Measurements from ENCODE around the gene ARID1B.

The ARID1B gene

DNA sequence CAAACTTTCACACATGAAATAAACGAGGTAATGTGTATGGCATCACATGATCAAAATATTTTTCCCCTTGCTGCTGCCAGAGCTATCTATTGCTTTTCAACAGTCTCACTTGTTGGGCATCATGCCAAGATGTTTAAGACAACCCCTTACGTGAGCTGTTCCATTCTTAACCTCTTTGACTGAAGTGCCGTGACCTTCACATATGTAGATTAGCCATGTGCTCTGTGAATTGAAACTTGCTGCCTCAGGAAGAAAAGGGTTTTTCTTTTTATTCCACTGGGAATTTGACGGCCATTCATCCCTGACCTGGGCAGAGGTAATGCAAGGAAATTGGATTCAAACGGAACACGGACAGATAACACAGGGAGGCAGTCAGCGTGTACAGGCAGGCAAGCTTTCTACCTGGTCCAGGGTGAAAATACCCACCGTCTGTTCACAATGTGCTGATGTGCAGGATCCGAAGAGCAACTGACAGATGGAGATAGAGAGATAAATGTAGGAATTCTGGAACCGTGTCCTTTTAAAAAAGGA lies 14.2 kb downstream of the ARID1B start:
- no peak for DNase-seq (ENCODE audit: low read depth)

DNA sequence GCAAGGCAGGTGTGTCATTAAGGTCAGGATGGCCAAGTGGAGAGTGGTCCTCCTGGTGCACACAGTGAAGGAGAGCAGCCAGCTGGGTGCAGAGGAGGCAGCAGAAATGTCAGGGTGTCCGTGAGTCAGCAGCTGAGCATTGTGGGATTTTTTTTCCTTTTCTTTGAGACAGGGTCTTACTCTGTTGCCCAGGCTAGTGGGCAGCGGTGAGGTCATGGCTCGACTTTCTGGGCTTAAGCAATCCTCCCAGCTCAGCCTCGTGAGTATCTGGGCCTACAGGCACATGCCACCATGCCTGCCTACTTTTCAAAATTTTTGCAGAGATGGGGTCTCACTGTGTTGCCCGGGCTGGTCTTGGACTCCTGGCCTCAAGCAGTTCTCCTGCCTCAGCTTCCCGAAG lies 16.0 kb downstream of the ARID1B start:
- DNase-seq (ENCODE audit: low read depth) = no peak

DNA sequence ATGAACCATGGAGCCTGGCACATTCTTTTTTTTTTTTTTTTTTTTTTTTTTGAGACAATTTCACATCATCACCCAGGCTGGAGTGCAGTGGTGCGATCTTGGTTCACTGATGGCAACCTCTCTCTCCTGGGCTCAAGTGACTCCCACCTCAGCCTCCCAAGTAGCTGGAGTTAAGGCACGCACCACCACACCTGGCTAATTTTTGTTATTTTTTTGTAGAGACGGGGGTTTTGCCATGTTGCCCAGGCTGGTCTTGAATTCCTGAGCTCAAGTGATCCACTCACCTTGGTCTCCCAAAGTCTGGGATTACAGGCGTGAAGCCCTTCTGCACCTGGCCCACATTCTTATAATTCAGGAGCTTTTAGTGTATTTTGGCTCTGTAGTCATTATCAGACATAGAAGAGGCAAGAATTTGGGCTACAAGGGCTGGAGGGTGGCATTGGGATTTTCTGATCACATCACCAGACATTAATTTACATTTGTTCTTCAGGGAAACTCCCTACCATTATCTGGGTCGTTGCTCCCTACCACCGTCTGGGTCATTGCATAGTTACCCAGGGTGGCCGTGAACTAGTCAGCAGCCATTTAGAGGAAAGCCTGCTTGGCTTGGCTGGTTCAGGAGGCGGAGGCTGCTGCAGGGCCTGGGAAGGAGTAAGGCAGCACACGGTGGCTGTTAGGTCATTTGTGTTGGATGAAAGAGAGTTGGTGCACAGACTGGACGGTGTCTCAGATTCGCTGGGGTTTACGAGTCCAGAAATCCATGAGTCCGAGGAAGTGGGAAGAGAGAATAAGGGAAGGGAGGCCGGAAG lies 17.6 kb downstream of the ARID1B start:
- DNase-seq (ENCODE audit: low read depth) = no peak

DNA sequence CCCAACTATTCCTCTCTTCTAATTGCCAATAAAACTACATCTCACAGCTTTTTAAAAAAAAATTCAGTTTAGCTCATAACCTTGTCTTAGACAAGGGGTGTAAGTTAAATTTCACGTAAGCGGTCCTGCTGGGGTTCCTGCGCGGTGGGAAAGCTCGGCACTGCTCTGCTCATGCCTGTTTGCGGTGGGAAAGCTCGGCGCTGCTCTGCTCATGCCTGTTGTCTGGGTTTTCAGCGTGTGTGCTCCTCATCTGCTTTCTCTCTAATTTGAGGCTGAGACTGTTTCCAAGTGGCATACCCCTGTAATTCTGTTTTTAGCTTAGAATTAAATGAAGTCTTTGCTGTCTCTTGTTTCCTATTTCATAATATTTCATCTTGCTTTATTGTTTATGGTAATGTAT lies 18.6 kb downstream of the ARID1B start:
- DNase-seq (ENCODE audit: low read depth) = no peak

DNA sequence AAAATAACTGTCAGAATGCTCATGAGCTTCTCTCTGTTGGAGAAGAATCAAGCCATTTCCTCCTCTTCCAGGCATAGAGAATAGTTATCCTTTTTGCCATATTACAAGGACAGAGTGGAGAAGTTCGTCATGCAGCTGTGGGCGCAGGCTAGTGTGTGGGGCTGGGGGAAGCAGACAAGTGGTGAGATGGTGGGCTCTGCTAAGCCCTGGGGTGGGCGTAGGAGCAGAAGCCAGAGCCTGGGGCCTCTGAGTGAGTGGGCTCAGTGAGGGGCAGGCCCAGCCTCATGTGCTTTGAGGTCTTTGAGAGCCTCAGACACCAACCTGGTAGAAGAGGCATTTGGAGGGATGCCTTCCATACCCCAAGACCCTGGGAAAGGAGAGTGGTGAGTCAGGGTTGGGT lies 19.4 kb downstream of the ARID1B start:
- no peak for DNase-seq (ENCODE audit: low read depth)

DNA sequence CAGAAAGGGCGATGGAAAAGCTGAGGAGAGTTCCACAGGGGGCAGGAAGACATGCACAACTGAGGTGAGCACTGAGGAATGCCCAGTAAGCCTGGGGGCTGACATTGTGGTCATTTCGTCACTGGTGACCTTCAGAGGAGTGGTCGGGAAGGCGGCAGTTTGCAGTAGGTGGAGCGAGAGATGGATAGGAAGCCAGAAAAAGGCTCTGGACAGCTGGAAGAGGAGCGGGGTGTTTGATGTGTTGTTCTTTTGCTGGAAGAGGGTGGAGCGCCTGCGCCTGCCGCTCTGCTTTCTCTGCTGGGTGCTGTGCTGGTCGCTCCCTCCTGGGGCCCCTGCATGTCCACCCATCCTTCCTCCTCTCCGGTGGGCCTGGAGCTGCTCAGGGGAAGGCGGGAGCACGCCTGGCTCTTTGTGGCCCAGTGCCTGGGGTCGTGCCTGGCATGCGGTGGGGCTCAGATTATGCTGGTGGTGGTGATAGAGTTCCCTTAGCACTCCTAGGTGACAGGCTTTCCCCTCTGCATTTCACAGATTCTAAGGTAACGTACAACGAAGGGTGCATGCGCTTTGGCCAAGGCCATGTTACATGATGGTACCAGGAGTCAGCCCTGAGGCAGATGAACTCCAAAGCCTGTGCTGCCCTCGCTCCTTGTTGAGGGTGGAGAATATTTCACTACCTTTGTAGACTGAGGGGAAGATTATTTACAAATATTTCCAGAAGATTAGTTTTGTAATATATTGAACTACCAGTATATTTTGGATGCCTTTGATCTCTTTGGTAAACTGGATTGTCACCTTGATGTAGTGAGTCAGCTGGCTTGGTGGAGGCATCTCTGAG lies 20.9 kb downstream of the ARID1B start:
- no peak for DNase-seq (ENCODE audit: low read depth)

DNA sequence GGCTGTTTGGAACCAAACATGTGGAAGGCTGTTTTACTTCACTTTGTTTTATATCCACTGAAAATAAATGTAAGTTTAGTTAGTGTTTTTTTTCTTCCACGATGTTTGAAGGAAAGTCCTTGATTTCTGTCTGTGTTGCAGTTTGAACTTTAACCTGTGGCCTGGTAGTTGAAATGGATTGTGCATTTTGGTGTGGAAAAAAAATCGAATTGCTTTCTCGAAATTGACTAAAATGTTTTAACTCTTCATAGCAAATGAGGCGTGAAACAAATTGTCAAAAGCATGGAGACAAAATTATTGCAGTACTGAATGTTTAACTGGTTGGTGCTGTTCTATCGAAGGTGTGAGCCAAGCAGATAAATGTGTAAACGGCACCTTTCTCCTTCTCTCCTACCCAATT lies 24.5 kb downstream of the ARID1B start:
- no peak for DNase-seq (ENCODE audit: low read depth)

DNA sequence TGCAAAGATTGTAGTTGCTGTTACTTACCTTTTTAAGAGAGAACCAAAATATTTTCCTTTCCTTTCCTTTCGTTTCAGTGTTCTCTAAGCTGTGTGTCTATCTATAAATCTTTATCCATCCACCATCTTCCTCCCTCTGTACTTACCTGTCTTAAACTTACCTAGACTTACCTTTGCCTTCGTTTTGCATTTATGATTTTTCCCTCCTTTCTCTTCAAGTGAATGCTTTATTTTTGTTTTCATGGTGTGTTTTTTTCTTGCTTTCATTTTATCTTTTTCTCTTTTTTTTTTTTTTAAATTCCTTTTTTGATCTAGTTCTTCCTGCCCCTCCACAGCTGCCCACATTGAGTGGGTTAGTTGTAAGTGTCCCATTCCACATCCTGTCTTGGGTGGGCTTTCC lies 26.2 kb downstream of the ARID1B start:
- no peak for DNase-seq (ENCODE audit: low read depth)

DNA sequence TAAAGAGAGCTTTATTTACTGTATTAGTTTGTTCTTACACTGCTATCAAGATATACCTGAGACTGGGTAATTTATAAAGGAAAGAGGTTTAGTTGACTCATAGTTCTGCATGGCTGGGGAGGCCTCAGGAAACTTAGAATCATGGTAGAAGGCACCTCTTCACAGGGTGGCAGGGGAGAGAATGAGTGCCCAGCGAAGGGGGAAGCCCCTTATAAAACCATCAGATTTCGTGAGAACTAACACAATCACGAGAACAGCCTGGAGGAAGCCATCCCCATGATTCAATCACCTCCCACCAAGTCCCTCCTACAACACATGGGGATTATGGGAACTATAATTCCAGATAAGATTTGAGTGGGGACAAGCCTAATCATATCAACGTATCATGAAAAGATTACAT lies 27.2 kb downstream of the ARID1B start:
- no peak for DNase-seq (ENCODE audit: low read depth)

DNA sequence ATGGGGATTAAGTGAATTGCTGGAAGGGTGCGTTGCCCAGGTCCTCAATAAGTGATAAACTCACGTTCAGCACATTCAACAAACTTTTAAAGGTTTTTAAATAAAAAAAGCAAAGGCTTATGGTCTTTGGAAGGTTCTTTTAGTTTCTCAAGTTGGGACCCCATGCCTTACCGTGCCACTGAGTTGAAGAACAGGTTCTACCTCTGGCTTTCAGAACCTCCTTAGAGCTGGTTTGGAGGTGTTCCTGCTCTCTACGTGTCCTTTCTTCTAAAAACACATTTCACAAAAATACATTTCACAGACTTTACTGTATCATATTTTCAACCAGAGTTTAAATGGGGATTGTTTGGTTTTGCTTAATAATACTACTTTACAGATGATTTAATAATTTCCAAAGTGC lies 29.0 kb downstream of the ARID1B start:
- no peak for DNase-seq (ENCODE audit: low read depth)

DNA sequence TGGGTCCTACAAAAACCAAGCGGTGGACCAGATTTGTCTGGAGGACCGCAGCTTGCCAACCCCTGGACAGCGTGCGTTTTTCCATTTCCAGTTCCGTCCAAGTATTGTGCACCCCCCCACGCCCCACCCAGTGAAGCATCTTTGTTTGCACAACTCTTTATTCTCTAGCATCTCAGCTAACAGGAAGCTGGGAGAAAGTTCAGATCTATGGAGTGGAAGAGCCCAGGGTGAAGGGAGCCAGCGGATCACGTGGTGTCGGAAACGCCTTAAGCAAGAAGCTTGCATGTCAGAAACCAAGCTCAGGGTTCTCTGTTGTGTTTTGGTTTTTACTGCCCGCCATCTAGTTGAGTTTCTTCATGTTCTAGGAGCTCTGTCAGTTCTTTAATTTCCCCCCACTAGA lies 29.9 kb downstream of the ARID1B start:
- no peak for DNase-seq (ENCODE audit: low read depth)

DNA sequence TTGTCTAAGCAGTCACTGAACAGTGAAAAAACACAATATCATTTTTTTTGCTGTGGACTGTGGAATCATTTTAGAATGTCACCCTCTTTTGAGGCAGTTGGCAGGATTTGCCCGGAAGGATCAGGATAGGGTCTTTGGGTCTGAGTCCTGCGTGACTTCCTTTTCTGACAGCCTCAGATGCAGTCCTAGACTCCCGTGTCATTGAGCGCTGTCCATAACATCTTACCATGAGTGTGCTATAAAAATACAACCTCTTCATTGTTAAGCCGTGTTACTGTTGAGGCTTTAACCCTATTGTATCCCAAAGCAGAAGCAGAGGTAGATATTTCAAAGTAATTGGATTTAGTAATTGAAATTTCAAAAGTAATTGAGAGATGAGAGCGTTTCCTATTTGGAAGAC lies 30.6 kb downstream of the ARID1B start:
- no peak for DNase-seq (ENCODE audit: low read depth)

DNA sequence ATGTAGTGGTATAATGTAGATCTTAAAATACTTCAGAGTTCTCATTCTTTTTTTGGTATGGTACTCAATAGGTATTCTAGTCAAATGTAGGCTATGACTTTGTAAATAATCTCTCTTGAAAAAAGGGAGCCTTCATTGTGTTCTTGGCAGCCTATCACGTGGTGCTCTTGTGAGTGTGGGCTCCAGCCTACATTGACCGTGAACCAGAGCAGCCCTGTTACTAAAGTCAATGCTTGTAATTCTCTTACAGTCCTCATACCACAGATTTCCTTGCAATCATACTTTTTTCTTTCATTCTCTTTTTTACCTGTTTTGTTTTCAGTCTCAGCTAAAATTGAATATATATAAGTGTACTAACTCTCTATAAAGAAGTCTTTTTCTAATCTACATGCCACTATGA lies 31.1 kb downstream of the ARID1B start:
- DNase-seq (ENCODE audit: low read depth) = no peak

DNA sequence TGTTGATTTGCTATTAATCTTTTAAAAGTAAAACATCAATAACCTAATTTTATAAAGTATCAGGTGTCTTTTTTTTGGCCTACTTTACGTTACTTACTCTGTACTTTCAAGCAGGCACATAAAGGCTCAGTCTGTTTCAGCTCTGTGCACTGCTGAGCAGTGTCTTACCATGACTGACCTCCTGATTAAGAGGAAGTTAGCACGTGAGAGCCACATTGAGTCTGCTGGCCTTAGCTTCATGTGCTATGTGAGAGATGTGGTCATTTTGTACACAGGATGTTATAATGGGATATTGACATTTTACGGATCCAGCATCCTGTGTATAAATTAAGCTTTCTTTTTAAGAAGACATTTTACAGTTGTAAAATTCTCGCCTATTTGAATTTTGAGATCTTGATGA lies 31.9 kb downstream of the ARID1B start:
- DNase-seq (ENCODE audit: low read depth) = no peak

DNA sequence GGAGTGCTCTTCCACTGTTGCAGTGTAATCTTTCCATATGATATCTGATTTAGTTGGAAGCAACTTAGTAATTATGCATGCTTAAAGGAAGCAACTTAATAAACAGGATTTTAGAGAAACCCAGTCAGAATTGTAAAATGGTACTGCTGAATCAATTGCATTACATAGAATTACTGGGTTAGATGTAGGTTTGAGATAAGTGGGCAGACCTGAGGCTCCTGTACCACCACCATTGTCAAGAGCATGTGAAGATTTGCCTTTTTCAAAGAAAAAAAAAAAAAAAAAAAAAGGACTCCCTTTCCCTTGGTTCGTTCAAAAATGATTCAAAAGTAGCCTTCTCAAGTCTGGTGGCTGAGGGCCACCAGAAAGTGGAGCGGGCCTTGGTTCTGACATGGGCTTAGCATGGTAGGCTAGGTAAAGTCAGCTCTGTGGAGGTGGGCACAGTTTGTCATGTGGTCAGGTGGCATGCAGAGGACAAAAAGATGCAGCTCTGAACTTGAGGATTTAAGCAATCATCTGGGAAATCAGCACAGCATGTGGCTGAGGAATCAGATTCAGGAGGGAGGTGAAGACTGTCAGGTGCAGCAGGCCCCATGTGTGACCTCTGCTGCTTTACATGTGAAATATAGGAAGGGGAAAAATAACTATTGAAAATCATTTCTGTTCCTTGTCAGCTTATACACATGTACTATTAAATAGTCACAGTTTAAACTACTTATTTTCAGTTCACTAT lies 32.4 kb downstream of the ARID1B start:
- DNase-seq (ENCODE audit: low read depth) = no peak

DNA sequence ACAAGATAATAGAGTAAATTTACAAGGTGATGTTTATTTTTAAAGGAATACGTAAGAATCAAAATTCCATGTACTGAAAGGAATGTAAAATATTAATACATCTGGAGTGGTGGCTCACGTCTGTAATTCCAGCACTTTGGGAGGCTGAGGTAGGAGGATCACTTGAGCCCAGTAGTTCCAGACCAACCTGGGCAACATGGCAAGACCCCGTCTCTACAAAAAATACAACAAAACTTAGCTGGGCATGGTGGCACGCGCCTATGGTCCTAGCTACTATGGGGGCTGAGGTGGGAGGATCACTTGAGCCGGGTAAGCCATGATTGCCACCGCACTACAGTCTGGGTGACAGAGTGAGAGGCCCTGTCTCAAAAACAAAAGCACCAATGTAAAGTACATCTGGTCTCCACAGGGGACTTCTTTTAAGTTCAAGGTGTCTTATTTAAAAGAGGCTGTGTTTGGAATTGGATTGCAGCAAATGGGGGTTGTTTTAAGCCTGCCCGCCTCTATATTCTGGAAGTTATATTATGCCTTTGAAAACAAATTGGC lies 36.9 kb downstream of the ARID1B start:
- no peak for DNase-seq (ENCODE audit: low read depth)

DNA sequence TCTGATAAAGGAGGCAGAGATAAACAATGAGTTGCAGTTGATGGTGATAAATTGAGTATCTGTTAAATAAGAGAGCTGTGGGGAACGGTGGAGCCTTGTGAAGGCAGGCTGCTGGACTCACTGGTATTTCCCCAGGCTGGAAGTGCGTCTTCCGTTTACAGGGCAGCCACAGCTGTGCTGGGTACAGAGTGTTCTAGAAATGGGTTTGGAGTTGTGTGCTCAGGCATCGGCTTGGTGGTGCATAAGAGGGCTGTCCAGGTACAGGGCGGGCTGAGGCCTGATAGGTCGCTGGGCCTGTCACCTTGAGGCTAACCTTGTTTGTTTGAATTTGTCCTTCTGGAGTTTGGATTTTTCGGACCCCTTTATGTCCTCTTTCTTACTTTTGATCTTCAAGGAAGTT lies 39.3 kb downstream of the ARID1B start:
- no peak for DNase-seq (ENCODE audit: low read depth)

DNA sequence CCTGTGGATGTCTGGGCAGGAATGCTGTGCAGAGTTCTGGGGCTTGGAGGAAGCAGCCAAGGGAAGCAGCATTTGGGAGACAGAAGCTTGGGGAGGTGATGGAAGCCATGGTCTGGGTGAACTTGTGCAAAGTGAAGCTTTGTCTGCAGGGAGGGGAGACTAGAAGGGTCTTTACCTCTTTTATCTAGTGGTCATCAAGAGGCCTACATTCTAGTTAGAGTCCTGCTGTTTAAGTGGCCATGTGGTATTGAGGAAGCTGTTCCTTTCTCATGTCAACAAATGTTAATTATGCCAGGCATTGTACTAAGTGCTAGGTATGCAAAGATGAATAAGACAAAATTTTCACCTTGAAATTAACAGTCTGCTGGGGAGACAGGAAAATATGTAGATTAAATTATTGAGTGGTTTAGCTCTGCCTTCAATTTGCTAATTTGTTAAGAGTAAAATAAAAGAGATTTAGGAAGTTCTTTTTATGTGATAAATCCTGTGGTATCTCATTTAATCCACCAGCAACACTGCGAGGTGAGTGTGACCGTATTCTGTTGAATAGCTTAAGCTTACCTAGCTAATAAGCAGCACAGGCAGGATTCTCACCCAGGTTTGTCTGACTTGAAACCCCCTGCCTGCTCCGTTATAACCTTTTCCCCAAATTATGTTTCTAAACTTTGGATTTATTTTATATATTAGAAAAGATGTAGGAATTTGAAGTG lies 43.1 kb downstream of the ARID1B start:
- DNase-seq (ENCODE audit: low read depth) = no peak

DNA sequence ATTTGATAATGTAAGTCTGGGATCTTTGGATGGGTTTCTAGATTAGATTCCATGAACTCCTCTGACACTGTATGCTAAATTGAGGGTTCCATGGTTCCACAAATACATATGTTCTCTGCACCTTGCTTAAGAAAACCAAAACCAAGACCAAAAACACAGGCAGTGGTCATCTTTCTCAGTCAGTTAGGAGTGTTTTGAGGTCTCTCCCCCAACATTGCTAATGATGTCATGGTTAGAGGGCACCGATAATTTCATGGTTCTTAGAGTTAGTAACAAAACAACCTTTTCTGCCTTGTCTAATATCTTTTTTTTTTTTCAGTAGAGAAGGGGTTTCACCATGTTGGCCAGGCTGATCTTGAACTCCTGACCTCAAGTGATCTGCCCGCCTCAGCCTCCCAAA lies 44.5 kb downstream of the ARID1B start:
- DNase-seq (ENCODE audit: low read depth) = no peak

DNA sequence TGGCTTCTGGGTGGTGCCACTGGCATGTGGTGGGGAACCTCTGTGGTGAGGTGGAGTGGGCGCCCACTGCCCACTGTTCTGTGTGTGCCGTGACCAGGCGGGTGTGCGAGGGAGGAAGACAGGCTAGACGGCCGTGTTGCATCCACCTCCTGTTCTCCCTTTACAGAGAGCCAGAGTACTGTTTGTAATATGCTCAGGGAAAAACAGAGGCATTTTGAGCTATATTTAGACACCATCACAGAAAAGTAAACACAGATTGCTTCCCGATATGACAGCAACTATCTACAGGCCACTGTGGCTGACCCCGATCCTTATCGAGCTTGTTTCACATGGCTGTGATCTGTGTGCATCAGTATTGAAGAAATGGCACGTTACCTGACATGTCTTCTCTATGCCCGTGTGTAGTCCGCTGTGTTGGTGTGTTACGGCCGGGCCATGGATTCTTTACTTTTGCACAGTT lies 45.6 kb downstream of the ARID1B start:
- DNase-seq (ENCODE audit: low read depth) = no peak

DNA sequence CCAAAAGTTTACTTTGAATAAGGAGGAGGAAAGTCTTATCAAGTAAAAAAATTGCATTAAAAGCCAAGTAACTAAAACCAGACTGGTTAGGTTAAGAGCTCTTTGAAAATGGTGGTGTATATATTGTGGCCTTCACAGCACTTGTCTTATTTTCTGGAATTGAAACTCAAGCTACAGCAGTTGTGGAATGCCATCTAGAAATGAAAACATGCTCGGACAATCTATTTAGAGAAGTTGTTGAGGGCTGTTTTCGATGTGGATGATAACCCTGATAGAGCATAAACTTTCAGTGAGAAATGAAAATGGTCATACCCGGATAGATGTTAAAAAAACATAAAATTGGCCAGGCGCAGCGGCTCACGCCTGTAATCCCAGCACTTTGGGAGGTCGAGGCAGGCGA lies 47.0 kb downstream of the ARID1B start:
- DNase-seq (ENCODE audit: low read depth) = no peak

DNA sequence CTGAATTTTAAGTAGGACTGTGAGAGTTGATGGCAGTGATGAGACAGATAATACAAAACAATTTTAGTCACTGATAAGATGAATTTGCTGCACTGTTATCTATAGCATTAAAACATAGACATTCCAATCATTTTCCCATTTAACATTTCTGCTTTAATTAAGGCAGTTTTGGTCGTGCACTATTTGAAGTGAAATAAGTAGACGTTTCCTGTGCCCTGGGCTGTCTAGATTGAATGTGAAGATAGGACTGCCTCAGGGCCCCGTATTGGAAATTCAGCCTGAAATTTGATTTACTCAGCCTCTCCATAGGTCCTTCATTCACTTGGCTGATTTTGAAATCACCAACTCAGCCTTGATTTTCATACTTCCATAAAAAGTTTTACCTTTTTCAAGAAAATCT lies 48.3 kb downstream of the ARID1B start:
- no peak for DNase-seq (ENCODE audit: low read depth)
